NCI-H2196 (cell line): Measurements from ENCODE around the gene DPYSL4.

Source experiments
- DNase-seq: peaks from one replicate; lab custom pipeline; 2025; ENCODE audit not compliant: unreplicated experiment; lab: John Stamatoyannopoulos, UW

Gene DPYSL4

DNA sequence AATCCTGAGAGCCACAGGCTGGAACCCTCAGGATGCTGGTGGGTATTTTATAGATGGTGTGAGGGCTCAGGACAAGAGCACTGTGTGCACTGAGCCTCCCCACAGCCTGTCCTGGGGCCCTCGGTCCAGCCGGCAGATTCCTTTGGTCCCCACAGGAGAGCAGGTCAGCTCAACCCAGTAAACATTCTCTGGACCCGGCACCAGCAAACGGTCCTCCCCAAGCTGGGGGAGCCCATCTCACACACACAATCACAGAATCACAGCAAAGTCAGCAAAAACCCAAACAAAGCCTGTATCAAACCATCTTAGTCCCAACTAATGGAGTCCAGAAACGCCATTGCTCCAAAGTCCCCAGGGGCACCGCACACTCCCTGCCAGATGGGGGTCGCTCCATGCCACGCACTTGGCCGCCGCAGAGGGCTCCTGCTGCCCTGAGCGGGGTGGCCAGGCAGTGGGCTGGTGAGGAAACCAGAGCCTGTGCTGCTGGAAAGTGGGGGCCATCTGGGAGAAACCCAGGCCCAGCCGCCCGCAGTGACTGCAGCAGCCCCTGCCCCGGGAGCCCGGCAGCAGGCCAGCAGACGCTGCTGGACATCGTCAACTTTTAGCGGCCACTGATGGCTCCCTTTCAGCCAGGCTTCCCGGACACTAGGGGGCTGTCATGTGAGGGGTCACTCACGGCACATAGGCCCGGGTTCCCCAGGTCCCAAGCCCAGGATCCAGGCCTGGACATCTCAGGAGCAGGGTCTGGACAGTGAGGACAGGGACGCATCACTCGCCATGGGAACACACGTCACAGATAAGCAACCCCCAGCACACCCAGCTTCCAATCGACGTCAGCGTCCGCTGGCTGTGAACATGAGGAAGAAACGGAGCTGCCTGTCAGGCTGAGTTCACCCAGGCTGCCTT lies 52.6 kb downstream of the DPYSL4 start:
- no peak for DNase-seq

- no peak for DNase-seq
Observed at GRCh38 chr10:132240156-132240555, 53.4 kb downstream of the DPYSL4 start.

- DNase-seq, result no peak
Observed at GRCh38 chr10:132240581-132240980, 53.8 kb downstream of the DPYSL4 start.

DNA sequence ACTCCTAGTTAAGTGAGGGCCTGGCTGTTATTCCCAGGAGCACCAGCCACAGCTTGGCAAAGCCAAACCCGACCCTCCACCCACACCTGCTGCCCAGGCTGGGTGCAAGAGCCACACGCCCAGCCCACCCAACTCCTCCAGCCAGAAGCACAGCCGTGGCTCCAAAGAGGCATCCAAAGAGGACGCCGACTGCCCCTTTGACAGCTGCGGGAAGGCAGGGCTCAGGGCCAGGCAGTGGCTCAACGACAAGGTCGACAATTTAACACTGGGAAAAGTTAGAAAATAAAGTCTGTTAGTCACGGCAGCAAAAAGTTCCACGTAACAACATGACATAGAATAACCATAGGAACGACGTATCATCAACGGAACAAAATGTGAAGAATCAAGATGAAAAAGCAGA lies 54.3 kb downstream of the DPYSL4 start:
- no peak for DNase-seq

GRCh38 chr10:132241496-132241895 lies 54.7 kb downstream of the DPYSL4 start:
- DNase-seq, result no peak

DNA sequence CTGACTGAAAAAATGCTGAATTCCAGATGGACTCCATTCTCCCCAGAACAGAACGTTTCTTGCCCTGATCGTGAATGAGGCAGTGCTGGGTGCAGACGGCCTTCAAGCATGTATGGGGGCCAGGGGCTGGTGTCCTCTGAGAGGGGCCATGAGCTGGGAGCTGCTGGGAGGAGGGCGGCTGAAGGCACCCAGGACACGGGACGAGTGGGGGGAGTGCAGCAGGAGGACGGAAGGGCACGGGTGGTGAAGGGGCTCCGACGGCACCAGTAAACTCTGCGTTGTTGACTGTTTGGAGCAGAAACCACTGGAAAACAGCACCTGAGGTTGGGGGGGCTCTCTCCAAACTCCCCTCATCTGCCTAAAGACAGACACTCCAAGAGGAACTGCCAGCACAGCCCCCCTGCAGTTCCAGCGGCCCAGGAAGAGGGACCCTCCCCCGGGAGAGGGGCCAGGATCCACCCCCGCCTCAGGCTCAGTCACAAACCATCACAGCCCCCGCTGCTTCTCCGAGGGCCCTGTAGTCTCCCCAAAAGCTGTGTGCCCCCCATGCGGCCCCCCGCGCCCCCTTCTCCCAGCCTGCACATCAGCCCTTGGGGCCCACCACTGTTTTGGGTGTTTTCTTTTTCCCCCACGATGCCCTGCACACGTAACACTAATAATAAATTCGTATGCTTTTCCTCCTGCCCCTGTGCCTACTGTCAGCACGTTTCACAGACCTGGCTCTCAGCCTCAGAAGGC lies 55.5 kb downstream of the DPYSL4 start:
- no peak for DNase-seq

DNA sequence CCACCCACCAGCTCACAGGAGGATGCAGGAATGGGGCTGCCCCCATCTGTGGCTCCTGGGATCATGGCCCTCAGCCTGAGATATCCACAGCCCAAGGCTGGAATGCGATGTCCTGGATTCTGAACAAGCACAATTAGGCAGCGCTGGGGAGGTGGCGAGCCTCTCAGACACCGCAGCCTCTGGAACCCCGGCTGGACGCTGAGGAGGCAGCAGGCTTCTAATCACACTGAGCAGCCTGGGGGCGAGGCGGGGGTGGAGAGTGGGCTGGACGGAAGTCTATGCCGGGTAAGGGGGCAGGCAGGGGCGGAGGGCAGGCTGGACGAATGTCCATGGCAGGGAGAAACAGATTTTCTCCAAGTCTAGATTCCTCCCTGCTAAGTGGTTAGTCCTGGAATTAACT lies 56.4 kb downstream of the DPYSL4 start:
- no peak for DNase-seq

GRCh38 chr10:132243626-132244025 lies 56.9 kb downstream of the DPYSL4 start:
- no peak for DNase-seq

DNA sequence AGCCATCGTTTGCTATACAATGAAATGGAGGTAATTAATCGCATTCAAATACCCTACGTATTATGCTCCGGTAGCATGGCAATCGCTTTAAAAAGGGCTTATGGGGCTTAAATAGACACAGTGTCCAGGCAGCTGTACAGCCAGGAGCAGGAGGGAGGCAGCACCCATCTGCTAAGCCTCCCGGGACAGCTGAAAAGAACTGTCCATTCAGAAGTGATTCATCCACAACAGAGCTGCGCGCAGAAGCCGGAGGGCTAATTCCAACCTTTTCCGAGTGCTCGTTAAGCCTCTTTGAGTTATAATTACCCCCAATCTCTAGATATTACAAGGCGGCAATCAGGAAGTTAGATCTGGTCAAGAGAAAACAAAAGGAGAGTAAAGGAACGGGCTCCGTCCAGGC lies 58.3 kb downstream of the DPYSL4 start:
- DNase-seq, result no peak

- no peak for DNase-seq
Observed at GRCh38 chr10:132246296-132246695, 59.5 kb downstream of the DPYSL4 start.

GRCh38 chr10:132247943-132248342 lies 61.2 kb downstream of the DPYSL4 start:
- DNase-seq, result no peak

GRCh38 chr10:132248455-132249225 lies 61.9 kb downstream of the DPYSL4 start:
- DNase-seq, result no peak

- no peak for DNase-seq
Observed at GRCh38 chr10:132249226-132249724, 62.5 kb downstream of the DPYSL4 start.

DNA sequence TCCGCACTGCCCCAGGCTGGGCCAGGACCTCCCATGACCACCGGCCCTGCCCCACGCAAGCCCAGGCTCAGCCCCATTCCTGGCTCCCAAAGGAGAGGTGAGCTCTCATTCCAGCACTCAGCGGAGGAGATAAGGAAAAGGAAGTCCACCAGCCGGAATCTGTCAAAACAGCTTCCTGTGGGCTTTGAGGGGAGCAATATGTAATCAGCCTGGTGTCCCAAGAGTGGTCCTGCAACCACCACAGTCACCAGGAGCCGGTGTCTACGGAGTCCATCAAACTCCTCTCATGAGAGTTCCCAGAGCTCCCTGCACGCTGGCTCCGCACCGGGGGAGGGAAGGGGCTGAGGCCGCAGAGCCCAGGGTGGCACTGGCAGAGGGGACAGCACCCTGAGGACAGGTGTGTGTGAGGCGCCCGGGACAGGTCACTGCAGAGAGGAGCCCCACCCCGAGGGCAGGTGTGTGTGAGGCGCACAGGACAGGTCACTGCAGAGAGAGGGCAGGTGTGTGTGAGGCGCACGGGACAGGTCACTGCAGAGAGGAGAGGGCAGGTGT lies 63.2 kb downstream of the DPYSL4 start:
- no peak for DNase-seq

- DNase-seq, result no peak
Observed at GRCh38 chr10:132250481-132251475, 64.0 kb downstream of the DPYSL4 start.

- no peak for DNase-seq
Observed at GRCh38 chr10:132251928-132252327, 65.2 kb downstream of the DPYSL4 start.

DNA sequence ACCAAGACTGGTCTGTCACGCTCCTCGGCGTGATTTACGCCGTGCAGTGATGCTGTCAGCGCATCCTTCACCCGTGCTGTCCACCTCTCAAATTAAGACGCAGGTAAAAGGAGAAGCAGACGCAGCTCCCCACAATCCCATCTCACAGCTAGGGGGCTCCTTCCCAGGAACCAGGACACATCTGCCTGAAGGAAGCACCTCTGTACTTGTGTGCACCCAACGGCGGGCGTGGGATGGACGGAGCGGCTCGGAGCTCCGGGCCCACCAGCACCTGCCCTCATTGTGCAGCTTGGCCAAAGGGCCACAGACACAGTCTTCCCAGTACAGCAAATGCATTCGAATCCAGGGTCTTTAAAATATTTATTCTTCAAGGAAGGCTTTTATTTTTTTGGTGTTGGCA lies 65.7 kb downstream of the DPYSL4 start:
- DNase-seq, result no peak

GRCh38 chr10:132253092-132253687 lies 66.4 kb downstream of the DPYSL4 start:
- DNase-seq, result no peak

DNA sequence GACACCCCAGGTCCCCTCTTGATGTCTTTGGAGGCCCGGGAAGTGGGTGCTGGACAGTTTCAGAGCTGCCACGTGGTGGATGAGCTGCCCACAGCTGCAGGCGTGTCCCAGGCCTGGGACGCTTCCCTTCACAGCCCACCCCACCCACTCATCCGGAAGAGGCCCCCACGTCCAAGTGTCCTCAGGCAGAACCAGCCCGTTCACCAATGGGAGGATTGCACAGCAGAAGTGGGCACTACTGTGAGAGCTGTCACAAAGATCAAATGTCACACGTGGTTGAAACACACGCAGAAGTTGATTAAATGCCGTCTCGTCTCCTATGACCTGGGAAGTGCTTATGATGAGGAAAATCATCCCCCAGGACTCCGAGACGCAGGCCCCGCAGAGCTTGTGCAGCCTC lies 68.1 kb downstream of the DPYSL4 start:
- no peak for DNase-seq
